Stimulated activated naive CD8-positive, alpha-beta T cell treated with anti-CD3 and anti-CD28 coated beads, Interleukin-15, Interleukin-2, amounts not matched to agents 100 ng/mL and 50 ng/mL, for 24 hours (primary cell): Measurements from ENCODE around the gene RAB6D.
"Not testable (repeated sequence)": the region's sequence is repeated elsewhere in the genome, so short reads cannot be mapped to it uniquely, and the experiment has no call there.

Source experiments
- H3K27ac Mint-ChIP-seq: one replicate; pipeline ENCODE4 v1.8.0; 2021; ENCODE audit warnings: mild to moderate bottlenecking, mixed read lengths
- H3K27me3 Mint-ChIP-seq: one replicate; pipeline ENCODE4 v1.8.0; 2021; ENCODE audit warnings: mixed read lengths
- H3K36me3 Mint-ChIP-seq: one replicate; pipeline ENCODE4 v1.8.0; 2021; ENCODE audit warnings: low read depth, mixed read lengths
- H3K4me1 Mint-ChIP-seq: one replicate; pipeline ENCODE4 v1.8.0; 2021; ENCODE audit warnings: low read depth, mixed read lengths
- H3K4me3 Mint-ChIP-seq: one replicate; pipeline ENCODE4 v1.8.0; 2021; ENCODE audit warnings: mild to moderate bottlenecking, mixed read lengths
- H3K9me3 Mint-ChIP-seq: one replicate; pipeline ENCODE4 v1.8.0; 2021; ENCODE audit warnings: mixed read lengths

RAB6D gene

GRCh38 chr2:131331000-131331399, 33.0 kb downstream of the RAB6D start:
- not testable (repeated sequence) for H3K4me1 Mint-ChIP-seq, H3K27ac Mint-ChIP-seq, H3K9me3 Mint-ChIP-seq, H3K4me3 Mint-ChIP-seq, H3K36me3 Mint-ChIP-seq
- H3K27me3 Mint-ChIP-seq = peaks cover 44% of the 10 kb centered on the region

DNA sequence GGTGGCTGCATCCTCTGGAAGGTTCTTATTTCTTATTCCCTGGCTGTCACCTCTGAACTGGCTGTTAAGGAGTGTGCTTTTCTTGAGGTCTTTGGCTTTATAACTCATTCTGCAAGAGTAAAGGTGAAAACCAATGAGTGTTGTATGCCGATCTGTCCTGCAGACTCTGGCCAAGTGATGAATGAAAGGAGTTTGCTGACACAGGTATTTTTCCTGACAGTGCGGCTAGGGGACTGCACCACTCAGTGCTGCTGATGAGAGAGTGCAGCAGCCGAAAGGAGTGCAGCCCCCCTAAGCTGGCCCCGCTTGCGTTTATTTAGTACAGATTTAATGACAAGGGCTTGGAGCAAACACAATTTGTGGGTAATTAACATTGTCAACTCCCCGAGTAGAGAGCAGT, 41.8 kb downstream of the RAB6D start:
- no peak overlapping the region for H3K27ac Mint-ChIP-seq
- H3K27me3 Mint-ChIP-seq = peaks cover 21% of the 10 kb centered on the region
- H3K4me3 Mint-ChIP-seq = no peak overlapping the region
- H3K9me3 Mint-ChIP-seq = peaks cover 4% of the 10 kb centered on the region
- H3K36me3 Mint-ChIP-seq = no peaks in the 10 kb centered on the region
- H3K4me1 Mint-ChIP-seq = no peaks in the 10 kb centered on the region

DNA sequence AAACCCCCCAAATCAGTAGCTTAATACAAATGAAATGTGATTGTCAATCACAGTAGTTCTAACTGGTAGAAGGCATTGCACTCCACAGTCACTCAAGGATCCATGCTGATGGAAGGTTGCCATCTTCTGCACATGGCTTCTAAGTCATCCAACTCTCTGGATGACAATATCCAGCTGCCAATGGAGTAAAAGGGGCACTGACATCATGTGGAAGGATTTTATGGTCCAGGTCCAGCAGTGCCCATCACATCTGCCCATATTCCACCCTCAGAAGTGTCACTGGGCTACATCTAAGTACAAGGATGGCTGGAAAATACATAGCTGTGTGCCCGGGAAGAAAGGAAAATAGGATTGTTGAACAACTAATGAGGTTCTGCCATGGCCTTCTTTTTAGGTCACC, 42.6 kb downstream of the RAB6D start:
- H3K9me3 Mint-ChIP-seq, H3K36me3 Mint-ChIP-seq, H3K4me1 Mint-ChIP-seq, H3K27ac Mint-ChIP-seq, H3K4me3 Mint-ChIP-seq: not testable (repeated sequence)
- H3K27me3 Mint-ChIP-seq = peaks cover 21% of the 10 kb centered on the region

DNA sequence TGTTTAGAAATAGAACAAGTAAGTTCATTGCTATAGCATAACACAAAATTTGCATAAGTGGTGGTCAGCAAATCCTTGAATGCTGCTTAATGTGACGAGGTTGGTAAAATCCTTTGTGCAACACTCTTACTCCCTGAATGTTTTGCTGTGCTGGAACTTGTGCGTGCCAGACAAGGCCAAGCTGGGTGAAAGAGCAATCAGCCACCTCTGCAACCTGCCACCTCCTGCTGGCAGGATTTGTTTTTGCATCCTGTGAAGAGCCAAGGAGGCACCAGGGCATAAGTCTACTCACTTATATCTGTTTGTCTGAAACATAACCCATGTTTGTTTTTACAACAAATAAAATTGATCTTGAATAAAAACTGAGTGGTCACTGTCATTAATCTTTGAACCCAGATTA, 53.0 kb downstream of the RAB6D start:
- not testable (repeated sequence) for H3K4me3 Mint-ChIP-seq, H3K4me1 Mint-ChIP-seq, H3K27ac Mint-ChIP-seq, H3K9me3 Mint-ChIP-seq, H3K27me3 Mint-ChIP-seq, H3K36me3 Mint-ChIP-seq
